Pancreas (tissue), 10 donors: ENCODE results near the gene TEC. TPM values are rescaled to one million over a fixed set of nuclear protein-coding genes. Genes with fewer than 3 reads are reported as not detected.

Source experiments
- ATAC-seq, 4 donors: fragments of 200-7000 bp; cut with Tn5 transposase; one replicate each; pipeline versions ENCODE4 v1.8.0 to v1.9.1; 2020; ENCODE audit warnings: mild to moderate bottlenecking in 4 of 4, moderate library complexity in 4 of 4
- DNase-seq, 6 donors: peaks; one replicate each; pipeline ENCODE4 v3.0.0-alpha.2; 2020
- FAIRE-seq: peaks from 2 replicates; lab custom pipeline; 2012; peaks lifted over from hg19 to GRCh38; lab: Jason Lieb, UNC
- H3K27ac ChIP-seq, 4 donors: fragments of 200-600 bp; sonication (generic); 1 replicate in 3 of 4; 2 replicates in 1 of 4; pipeline versions ENCODE4 v1.5.0 to v1.8.0; 2020
- H3K27me3 ChIP-seq, 4 donors: fragments of 200-600 bp; one replicate each; pipeline ENCODE4 v1.8.0; 2021
- H3K36me3 ChIP-seq, 3 donors: fragments of 200-600 bp; sonication (generic) in 1 of 3; one replicate each; pipeline versions ENCODE4 v1.5.0 to v1.8.0; 2020 to 2021
- H3K4me1 ChIP-seq, 3 donors: fragments of 200-600 bp; one replicate each; pipeline ENCODE4 v1.8.0; 2021
- H3K4me3 ChIP-seq, 4 donors: fragments of 200-600 bp; sonication (generic) in 2 of 4; one replicate each; pipeline versions ENCODE4 v1.5.0 to v1.8.0; 2020 to 2021
- H3K9me3 ChIP-seq, 4 donors: fragments of 200-600 bp; one replicate each; pipeline ENCODE4 v1.8.0; 2021
- WGBS, 2 donors: extraction: QIAGEN DNeasy Blood & Tissue Kit; methylation state at CpG; one replicate each; pipeline ENCODE4 v1.1.7; 2013; 5-methylcytosine and 5-hydroxymethylcytosine counted together
- intact Hi-C, 3 donors: fragments of 100-400 bp; cut with DNase I; formaldehyde crosslinking; loops; one replicate each; pipeline versions ENCODE4 v1.11.1 to v1.14.2; 2022
- polyA plus RNA-seq, 2 donors: library from polyadenylated mRNA; stranded (reverse); fragments of 200-250 nt; gene quantifications; one replicate each; pipeline ENCODE4 v1.2.3, GENCODE V29; 2013
- total RNA-seq, 6 donors: library from RNA; stranded (reverse); fragmentation: NEBNext Ultra II Directional in 4 of 6; extraction: Animal tissue kit (Norgen Biotek cat#: 25700) in 4 of 6; gene quantifications; one replicate each; pipeline versions ENCODE4 v1.2.1 to v1.2.4, GENCODE V29; 2021 to 2023
- TF ChIP-seq, protein P1 (sequence below), 4 donors: fragments of 200-600 bp; sonication (generic) in 3 of 4; IDR thresholded peaks; one replicate each; pipeline versions ENCODE4 v1.5.0 to v1.8.0; 2021; ENCODE audit warnings: antibody characterized with exemption in 4 of 4
- donor health status: healthy with polysubstance abuse.
- donor health status: DM: no; HTN: no; CAD: no; lungs with moderate emphysema.
- donor health status: DM: no; HTN: no; CAD: no.
- donor health status: control.
- donor health status: control.
- donor health status: Bipolar disorder and iron deficiency.
- donor health status: DM: yes; HTN: yes; CAD: no.
- donor health status: DM: no; HTN: no; CAD: no.
- donor health status: DM: no; HTN: no; CAD: no.
- donor health status: DM: yes; HTN: yes; CAD: no.

The TEC gene
- total and polyA plus RNA-seq, 8 donors, result 0.49 to 3.0 (median 0.97) TPM

DNA sequence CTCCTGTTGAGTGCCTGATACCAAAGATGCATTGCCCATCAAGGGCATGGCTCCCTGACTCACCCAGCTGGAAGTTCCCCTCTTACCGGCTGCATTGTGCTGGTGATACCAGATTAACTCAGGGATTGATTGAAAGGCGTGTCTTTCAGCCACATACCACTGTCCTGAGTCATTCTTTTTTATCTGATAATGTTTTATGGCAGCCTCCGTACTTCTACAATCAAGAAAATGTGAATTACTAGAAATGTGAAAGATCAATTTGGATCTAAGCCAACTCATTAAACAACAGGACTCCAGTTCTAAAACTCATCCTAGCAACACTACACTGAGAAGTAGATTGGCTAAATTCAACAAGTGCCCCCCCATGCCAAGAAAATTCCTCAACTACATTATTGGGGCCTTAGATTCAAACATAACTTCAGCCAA is 175.6 kb downstream of the TEC start:
- FAIRE-seq (no peak), DNase-seq (peak in 3 of 6 donors; percentile 7 to 31 (median 19)), ATAC-seq (peak; percentile 61 to 92 (median 80))
- Histone ChIP-seq H3K27ac (peak overlapping the region in 1 of 4 donors; percentile 37), H3K4me3 (no peak overlapping the region), H3K9me3 (no peaks in the 10 kb centered on the region), H3K4me1 (no peaks in the 10 kb centered on the region), H3K36me3 (no peaks in the 10 kb centered on the region), H3K27me3 (no peaks in the 10 kb centered on the region)
- TF ChIP-seq, protein P1, sequence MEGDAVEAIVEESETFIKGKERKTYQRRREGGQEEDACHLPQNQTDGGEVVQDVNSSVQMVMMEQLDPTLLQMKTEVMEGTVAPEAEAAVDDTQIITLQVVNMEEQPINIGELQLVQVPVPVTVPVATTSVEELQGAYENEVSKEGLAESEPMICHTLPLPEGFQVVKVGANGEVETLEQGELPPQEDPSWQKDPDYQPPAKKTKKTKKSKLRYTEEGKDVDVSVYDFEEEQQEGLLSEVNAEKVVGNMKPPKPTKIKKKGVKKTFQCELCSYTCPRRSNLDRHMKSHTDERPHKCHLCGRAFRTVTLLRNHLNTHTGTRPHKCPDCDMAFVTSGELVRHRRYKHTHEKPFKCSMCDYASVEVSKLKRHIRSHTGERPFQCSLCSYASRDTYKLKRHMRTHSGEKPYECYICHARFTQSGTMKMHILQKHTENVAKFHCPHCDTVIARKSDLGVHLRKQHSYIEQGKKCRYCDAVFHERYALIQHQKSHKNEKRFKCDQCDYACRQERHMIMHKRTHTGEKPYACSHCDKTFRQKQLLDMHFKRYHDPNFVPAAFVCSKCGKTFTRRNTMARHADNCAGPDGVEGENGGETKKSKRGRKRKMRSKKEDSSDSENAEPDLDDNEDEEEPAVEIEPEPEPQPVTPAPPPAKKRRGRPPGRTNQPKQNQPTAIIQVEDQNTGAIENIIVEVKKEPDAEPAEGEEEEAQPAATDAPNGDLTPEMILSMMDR (IDR thresholded peaks at IDR 0.05), result no peak
- intact Hi-C loops, result no loop called here
- 41 to 53% methylated on average over 3 of the region's 3 CpGs for WGBS, 2 donors

DNA sequence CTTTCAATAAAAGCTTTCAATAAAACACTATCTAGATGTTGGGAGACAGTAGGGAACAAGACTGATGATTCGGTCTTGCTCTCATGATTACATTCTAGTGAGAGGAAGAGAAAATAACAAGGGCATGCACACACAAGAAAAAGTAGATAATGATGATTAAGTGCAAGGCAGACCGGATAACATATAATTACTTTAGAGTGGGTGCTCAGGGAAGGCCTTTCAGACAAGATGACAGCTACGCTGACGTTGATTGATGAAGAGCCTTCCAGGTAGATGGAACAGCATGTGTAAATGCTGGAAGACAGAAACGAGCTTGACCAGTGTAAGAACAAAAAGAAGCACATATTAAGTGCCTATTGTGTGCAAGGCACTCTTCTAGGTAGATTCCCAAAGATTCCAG is 179.0 kb downstream of the TEC start:
- H3K4me3 ChIP-seq, result no peak overlapping the region
- no peak overlapping the region for H3K27ac ChIP-seq
- H3K27me3 ChIP-seq, result no peaks in the 10 kb centered on the region
- H3K36me3 ChIP-seq, result no peaks in the 10 kb centered on the region
- intact Hi-C loops, result no loop called here
- H3K9me3 ChIP-seq, result no peaks in the 10 kb centered on the region
- 66 to 73% methylated on average over 5 of the region's 5 CpGs for WGBS, 2 donors
- TF ChIP-seq, protein P1 (IDR thresholded peaks at IDR 0.05), result no peak
- ATAC-seq (no peak), DNase-seq (no peak), FAIRE-seq (no peak)
- no peaks in the 10 kb centered on the region for H3K4me1 ChIP-seq

DNA sequence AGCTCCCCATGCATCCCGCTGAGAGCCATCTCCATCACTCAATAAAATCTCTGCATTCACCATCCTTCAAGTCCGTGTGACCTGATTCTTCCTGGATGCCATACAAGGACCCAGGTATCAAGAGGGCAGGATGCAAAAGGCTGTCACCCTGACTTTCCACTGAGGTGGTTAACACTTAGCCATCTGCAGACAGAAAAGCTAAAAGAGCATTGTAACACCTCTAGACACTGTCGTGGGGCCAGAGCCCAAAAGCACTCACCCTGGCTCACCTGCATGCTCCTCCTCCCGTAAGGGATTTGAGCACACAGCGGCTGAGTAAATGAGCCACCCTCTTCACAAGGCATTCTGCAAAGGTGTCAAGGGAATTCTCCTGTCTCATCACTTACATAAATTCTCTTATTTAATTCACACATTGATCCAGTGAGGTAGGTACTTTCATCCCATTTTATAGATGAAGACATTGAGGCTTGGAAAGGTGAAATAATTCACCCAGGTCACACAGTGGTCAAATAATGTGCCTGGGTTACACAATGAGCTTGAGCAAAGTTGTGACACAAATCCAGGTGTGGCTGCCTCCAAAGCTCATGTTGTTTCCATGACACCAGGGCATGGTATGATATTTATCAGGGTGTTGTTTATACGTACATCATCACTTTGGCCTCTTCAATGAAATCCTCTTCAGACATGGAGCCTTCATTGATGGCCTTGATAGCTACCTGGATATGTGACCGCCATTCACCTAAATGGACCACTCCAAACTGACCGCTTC is 183.6 kb downstream of the TEC start:
- Histone ChIP-seq H3K36me3 (no peaks in the 10 kb centered on the region), H3K9me3 (no peaks in the 10 kb centered on the region), H3K27ac (no peak overlapping the region), H3K4me1 (no peaks in the 10 kb centered on the region), H3K27me3 (no peaks in the 10 kb centered on the region), H3K4me3 (no peak overlapping the region)
- TF ChIP-seq, protein P1 (IDR thresholded peaks at IDR 0.05), result no peak
- FAIRE-seq (no peak), ATAC-seq (no peak), DNase-seq (no peak)
- intact Hi-C loops, result loop anchor here in 2 of 3 donors (10.0 kb wide), 3 partner anchors 71 to 411 kb away; partner anchors contain the start of genes CNGA1 (in 1 of the 2) and NIPAL1 (in 1 of the 2)
- 61 to 65% methylated on average over 8 of the region's 8 CpGs for WGBS, 2 donors

Other genes with a start within 250 kb of the TEC start
- 1 to 10 TPM in 1 of 6 donors, under 1 TPM in 5; 0.51 to 1.6 (median 0.81) TPM for gene TXK, start 135.6 kb downstream of the TEC start, total RNA-seq
- gene TXK, start 135.6 kb downstream of the TEC start, polyA plus RNA-seq, result under 1 TPM; 0.46 to 0.70 TPM
- 10 to 100 TPM; 23.2 to 41.4 (median 30.6) TPM for gene SLAIN2, start 71.7 kb upstream of the TEC start, total RNA-seq
- 1 to 10 TPM; 7.0 to 8.5 TPM for gene SLAIN2, start 71.7 kb upstream of the TEC start, polyA plus RNA-seq
- gene SLC10A4, start 213.5 kb upstream of the TEC start, total RNA-seq, result not detected
- under 1 TPM in 1 of 2 donors, not detected in 1; 0.42 TPM for gene SLC10A4, start 213.5 kb upstream of the TEC start, polyA plus RNA-seq
- not detected for gene ZAR1, start 220.4 kb upstream of the TEC start, total RNA-seq
- gene ZAR1, start 220.4 kb upstream of the TEC start, polyA plus RNA-seq, result not detected